GM06990 (cell line): ENCODE data around the gene SEMA3A.

ENCODE experiments used
- DNase-seq: peaks from one replicate; pipeline ENCODE4 v3.0.0-alpha.2; 2011; ENCODE audit not compliant: insufficient read length; ENCODE audit errors: extremely low read depth
- H3K27me3 ChIP-seq: replicated peaks from 2 replicates; pipeline ENCODE4 v1.6.0; 2011; ENCODE audit warnings: low read length; ENCODE audit not compliant: control insufficient read depth, insufficient read depth
- H3K36me3 ChIP-seq: 2 replicates; pipeline ENCODE4 v1.5.1; 2011; ENCODE audit warnings: low read length; ENCODE audit not compliant: control insufficient read depth, insufficient read depth
- H3K4me3 ChIP-seq: replicated peaks from 2 replicates; pipeline ENCODE4 v1.5.1; 2011; ENCODE audit warnings: low read depth, mild to moderate bottlenecking, control low read depth, low read length
- TF ChIP-seq, protein P1 (sequence below): IDR thresholded peaks from 2 replicates; pipeline ENCODE4 v1.5.1; 2011; ENCODE audit warnings: low read length, control low read depth, mild to moderate bottlenecking, inconsistent platforms; ENCODE audit not compliant: insufficient read depth, poor library complexity, severe bottlenecking

The SEMA3A gene

DNA sequence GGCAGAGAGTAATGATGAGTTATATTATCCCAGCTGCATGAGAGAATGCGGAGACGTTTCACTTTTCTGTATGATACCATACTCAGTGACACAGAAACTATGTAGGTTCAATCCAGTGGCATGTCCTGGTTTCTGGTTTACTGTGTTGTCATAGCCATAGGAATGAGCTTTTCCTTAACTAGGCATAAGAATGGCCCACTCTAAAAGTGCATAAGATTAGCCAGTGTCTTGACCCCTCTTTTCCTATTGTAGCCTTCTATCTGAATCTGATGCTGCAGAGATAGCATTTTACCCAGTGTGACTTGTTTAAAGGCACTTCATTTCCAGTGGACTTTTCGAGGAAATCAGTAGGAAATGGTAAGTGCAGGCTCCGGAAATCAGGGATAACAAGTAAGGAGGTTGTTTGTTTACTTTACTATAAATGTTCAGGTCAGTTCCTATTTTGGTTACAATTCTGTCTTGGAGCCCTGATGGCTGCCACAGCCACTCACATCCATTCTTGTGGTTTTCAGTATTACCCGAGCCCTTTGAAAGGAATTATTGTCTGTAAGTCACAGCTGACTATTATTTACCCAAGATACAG lies 70.5 kb downstream of the SEMA3A start:
- DNase-seq: no peak
- Histone ChIP-seq H3K27me3 (no peaks in the 10 kb centered on the region), H3K4me3 (no peak overlapping the region), H3K36me3 (no peaks in the 10 kb centered on the region)
- TF ChIP-seq, protein P1, sequence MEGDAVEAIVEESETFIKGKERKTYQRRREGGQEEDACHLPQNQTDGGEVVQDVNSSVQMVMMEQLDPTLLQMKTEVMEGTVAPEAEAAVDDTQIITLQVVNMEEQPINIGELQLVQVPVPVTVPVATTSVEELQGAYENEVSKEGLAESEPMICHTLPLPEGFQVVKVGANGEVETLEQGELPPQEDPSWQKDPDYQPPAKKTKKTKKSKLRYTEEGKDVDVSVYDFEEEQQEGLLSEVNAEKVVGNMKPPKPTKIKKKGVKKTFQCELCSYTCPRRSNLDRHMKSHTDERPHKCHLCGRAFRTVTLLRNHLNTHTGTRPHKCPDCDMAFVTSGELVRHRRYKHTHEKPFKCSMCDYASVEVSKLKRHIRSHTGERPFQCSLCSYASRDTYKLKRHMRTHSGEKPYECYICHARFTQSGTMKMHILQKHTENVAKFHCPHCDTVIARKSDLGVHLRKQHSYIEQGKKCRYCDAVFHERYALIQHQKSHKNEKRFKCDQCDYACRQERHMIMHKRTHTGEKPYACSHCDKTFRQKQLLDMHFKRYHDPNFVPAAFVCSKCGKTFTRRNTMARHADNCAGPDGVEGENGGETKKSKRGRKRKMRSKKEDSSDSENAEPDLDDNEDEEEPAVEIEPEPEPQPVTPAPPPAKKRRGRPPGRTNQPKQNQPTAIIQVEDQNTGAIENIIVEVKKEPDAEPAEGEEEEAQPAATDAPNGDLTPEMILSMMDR: no peak

DNA sequence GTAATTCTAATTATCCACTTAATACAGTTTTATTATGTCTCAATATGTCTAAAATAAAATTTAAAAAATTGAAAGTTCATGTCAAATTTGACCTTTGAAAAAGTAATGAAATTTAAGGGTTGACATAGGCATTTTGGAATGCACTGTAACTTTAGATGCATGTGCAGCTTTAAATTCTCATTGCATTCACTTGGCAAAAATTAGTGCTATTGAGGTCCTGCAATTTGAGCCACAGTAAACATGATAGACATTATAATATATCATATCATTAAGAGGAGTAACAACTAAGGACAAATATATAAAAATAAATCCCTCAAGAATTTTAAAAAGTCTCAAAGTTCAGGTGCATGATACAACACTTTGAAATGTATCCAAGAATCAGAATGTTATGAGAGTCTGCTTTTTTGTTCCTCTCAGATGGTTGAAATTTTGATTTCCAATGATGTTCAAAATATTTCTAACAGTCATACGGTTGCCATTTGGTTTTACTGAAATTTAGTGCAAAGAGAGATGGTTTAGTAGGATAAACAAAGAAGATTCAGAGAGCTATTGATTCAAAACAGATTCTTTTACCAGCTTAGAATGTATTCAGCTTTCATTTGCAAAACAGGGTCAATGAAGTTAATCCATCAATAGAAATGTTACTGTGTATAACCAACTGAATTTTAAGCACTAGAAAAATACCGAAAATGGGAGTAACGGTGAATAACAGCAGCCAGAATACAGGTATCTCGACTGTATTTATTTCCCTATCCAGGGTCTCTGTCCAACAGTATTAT lies 71.8 kb downstream of the SEMA3A start:
- no peak for DNase-seq
- no peaks in the 10 kb centered on the region for H3K27me3 ChIP-seq
- TF ChIP-seq, protein P1: no peak
- no peaks in the 10 kb centered on the region for H3K36me3 ChIP-seq
- no peak overlapping the region for H3K4me3 ChIP-seq

DNA sequence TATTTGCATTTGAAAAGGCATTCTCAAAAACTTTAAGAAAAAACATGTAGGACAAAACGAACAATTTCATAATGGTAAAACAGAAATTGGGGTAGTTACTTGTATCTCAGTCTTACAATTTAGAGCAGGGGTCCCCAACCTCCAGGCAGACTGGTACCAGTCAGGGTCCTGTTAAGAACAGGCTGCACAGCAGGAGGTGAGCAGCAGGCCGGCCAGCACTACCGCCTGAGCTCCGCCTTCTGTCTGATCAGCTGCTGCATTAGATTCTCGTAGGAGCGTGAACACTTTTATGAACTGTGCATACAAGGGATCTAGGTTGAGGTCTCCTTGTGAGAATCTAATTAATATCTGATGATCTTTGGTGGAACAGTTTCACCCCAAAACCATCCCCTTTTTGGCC lies 77.3 kb downstream of the SEMA3A start:
- TF ChIP-seq, protein P1: no peak
- Histone ChIP-seq H3K4me3 (no peak overlapping the region), H3K36me3 (no peaks in the 10 kb centered on the region), H3K27me3 (no peaks in the 10 kb centered on the region)
- DNase-seq: no peak

DNA sequence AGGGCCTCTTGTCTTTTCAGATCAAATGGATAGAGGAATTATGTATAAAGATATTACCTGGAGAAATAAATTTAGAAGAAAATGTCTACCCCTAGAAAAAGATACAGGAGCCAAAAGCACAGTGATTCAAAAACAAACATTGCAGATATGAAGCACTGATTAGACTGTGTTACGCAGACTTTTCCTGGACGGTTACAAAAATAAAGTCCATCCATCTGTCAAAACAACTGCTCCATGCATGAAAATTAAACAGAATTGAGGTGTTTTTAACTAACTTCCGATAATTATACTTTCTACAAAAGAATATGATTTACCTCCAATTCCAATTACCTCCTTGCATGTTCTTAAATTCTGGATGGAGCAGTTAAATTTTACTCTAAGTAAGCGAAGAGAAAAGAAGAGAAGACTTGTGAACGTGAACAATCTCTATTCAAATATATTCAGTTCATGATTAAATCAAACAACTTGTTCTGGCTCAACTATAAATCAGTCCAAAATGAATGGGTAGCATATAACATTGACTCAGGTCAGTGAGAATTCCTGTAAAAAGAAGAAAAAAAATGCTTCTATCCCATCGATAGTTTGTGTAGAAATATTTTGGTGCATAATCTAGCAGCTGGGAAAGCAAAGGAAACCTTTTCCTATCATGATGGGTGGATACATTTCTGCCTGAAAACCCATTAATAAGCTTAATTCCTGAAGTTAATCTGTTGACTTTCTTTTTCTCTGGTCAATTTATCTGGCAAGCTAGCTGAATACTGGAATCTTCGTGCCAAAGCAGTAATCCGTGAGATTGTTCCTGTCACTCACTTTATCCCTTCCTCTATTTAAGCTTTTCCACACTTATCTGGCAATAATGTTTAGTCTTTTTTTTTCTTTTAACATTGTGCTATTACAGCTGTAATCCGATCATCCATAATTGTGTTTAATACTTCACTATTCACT lies 80.4 kb downstream of the SEMA3A start:
- Histone ChIP-seq H3K27me3 (no peaks in the 10 kb centered on the region), H3K36me3 (no peaks in the 10 kb centered on the region), H3K4me3 (no peak overlapping the region)
- TF ChIP-seq, protein P1: no peak
- DNase-seq: no peak

DNA sequence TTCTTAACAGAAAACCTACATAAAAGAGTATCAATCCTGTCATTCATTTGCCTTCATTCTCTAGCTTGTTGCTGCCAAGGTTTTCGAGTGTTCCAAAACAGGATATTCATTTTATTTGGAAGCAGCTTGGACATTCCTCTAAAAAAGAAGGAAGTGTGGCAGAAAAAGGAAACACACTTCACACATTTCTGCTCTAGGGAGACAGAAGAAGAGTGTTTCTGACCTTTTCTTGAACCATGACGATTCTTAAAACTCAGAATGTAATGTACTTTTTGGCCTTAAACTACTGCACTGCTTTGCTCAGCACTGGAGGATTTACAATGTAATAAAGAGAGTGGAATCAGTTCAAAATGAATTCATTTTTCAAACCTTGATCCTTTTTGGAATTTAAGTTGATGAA lies 81.3 kb downstream of the SEMA3A start:
- DNase-seq: no peak
- TF ChIP-seq, protein P1: no peak
- Histone ChIP-seq H3K27me3 (no peaks in the 10 kb centered on the region), H3K4me3 (no peak overlapping the region), H3K36me3 (no peaks in the 10 kb centered on the region)
